ENCODE data around the gene FGFRL1. TPM values are rescaled to one million over a fixed set of nuclear protein-coding genes. Genes with fewer than 3 reads are reported as not detected.

The FGFRL1 gene, protein sequence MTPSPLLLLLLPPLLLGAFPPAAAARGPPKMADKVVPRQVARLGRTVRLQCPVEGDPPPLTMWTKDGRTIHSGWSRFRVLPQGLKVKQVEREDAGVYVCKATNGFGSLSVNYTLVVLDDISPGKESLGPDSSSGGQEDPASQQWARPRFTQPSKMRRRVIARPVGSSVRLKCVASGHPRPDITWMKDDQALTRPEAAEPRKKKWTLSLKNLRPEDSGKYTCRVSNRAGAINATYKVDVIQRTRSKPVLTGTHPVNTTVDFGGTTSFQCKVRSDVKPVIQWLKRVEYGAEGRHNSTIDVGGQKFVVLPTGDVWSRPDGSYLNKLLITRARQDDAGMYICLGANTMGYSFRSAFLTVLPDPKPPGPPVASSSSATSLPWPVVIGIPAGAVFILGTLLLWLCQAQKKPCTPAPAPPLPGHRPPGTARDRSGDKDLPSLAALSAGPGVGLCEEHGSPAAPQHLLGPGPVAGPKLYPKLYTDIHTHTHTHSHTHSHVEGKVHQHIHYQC
- total RNA-seq, result 22.4 TPM
- long read RNA-seq, transcript FGFRL1-205 (7 exons, 2,304 nt), result major isoform, 7 of 30 reads
- long read RNA-seq, partial matches to known transcripts, result 19 of 30 reads
- long read RNA-seq, other reads (novel, unspliced or antisense), result 3 of 30 reads

DNA sequence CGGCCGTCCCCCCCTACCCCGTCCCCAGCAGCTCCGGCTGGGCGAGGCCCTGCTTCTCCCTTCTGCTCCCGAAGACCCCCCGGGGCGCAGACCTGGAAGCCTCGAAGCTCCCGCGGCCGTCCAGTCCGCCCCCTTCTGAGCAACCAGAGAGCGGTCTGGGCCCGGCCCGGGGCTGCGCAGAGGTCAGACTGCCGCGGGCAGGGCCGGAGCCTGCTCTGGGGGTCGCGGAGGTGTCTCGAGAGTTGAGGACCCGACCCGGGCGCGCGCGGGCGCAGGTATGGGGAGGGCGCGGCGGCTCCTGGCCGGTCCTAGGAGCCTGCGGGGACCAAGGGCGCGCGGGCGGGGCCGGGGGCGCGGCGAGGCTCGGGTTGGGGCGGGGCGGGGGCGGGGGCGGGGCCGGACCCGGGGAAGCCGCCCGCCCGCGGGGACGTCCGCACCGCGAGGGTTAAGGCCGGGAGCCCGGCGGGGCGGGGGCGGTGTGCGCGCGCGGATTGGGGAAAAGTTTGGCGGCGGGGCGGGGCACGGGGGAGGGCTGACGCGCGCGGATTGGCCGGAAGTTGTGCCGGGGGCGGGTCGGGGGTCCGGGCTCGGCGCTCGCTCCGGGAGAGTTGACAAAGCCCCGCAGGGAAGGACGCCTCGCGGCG lies at the start of gene FGFRL1:
FGFRL1 (plus strand) TSS at position 605 of the 644 bp plus-strand sequence. CDS start 860 bp downstream, outside the sequence.
- Histone ChIP-seq H3K4me1 (peaks cover 30% of the 10 kb centered on the region), H3K9me3 (replicated peaks) (no peaks in the 10 kb centered on the region), H3K4me3 (peak within 1 kb of the TSS; percentile 68), H3K27ac (replicated peaks) (peak within 1 kb of the TSS; percentile 47), H3K27me3 (ENCODE audit: low read depth) (peaks cover 27% of the 10 kb centered on the region), H3K36me3 (no peaks in the 10 kb centered on the region)
- intact Hi-C loops (cut with micrococcal nuclease), result no loop called here
- TF ChIP-seq, protein P1, sequence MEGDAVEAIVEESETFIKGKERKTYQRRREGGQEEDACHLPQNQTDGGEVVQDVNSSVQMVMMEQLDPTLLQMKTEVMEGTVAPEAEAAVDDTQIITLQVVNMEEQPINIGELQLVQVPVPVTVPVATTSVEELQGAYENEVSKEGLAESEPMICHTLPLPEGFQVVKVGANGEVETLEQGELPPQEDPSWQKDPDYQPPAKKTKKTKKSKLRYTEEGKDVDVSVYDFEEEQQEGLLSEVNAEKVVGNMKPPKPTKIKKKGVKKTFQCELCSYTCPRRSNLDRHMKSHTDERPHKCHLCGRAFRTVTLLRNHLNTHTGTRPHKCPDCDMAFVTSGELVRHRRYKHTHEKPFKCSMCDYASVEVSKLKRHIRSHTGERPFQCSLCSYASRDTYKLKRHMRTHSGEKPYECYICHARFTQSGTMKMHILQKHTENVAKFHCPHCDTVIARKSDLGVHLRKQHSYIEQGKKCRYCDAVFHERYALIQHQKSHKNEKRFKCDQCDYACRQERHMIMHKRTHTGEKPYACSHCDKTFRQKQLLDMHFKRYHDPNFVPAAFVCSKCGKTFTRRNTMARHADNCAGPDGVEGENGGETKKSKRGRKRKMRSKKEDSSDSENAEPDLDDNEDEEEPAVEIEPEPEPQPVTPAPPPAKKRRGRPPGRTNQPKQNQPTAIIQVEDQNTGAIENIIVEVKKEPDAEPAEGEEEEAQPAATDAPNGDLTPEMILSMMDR (IDR thresholded peaks at IDR 0.05; ENCODE audit: borderline replicate concordance), result no peak
- peak; percentile 96 for DNase-seq

DNA sequence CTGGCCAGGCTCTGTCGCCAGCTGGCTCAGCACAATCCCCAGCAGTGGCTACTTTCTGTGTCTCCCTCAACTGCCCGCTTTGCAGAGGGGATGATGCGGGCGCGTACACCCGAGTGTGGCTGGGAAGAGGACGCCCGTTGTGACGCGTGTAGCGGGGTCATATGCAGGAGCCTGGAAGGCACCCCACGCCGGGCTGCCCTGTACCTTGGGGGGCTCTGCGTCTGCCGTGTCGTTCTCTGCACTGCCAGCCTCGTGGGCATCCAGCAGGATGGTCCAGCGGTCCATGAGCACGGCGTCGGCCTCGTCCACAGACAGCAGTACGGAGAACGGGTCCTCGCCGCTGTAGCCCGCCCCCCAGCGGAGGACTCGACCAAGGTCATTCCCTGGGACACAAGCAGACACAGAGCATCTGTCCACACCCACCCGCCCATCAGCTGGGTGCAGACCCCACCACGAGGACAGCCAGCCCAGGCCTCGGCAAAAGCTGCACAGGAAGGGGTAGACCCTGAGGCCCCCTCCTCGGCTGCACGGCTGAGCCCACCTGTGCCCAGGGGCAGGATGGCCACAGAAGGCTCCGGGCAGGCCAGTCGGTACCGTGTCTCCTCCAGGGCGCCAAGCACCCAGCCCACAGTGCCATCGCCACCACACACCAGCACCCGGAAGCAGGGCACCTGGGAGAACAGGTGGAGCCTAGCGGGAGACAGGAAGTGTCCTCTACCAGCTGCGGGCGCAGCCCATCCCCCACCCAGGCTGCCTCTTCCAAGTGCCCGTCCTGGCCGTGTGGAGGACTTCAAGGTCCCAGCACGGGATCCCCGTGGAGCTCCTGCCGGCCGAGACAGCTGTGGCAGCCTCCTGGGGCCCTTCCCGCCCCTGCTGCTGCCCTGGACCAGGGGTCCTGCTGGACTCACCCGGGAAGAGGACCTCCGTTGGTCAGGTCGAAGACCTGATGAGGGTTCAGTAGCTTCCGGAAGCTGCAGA lies 48.9 kb upstream of the FGFRL1 start:
- DNase-seq, result no peak
- Histone ChIP-seq H3K36me3 (peaks cover 55% of the 10 kb centered on the region), H3K4me1 (peaks cover 2% of the 10 kb centered on the region), H3K4me3 (no peak overlapping the region), H3K27me3 (ENCODE audit: low read depth) (peaks cover 2% of the 10 kb centered on the region), H3K27ac (replicated peaks) (no peak overlapping the region), H3K9me3 (replicated peaks) (no peaks in the 10 kb centered on the region)
- TF ChIP-seq, protein P1 (IDR thresholded peaks at IDR 0.05; ENCODE audit: borderline replicate concordance), result no peak
- intact Hi-C loops (cut with micrococcal nuclease), result no loop called here

DNA sequence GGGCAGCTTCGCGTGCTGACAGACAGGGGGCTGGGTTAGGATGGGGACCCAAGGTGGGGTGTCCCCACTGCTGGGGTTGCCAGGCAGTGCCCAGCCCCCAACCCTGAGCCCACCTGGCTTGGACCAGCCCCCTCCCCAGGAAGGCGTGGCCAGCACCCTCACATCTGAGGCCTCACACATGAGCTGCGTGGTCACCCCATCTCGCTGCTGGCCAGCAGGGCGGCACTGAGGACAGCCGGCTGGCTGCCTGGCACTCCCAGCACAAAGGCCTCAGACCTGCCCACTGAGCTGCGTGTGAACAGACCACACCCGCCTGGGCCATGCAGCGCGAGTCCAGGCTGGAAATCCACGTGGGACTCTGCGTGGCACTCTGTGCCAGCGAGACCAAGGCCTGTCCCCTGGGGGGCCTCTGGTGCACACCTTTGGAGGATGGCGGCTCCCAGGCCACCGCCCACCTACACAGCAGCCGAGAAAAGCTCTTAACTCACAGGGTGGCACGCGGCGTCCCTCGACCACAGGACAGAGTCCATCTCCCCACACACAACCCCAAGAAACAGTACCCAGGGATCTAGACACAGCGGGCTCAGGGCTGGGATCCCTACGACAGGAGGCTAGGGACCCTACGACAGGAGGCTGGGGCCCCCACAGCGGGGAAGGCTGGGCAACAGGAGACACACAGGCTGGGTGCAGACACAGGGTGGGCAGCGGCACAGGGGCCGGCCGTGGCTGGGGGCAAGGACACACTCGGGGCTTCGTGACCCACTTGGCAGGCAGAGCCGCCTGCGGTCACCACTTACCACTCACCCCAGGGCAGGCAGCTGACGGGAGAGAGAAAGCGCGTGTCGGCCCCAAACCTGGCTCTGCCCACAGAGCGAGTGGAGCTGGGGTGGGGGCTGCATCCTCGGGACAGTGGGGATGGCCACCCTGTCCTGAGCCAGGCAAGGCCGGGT lies 47.9 kb upstream of the FGFRL1 start:
- TF ChIP-seq, protein P1 (IDR thresholded peaks at IDR 0.05; ENCODE audit: borderline replicate concordance), result no peak
- no peaks in the 10 kb centered on the region for H3K9me3 ChIP-seq (replicated peaks)
- H3K27me3 ChIP-seq (ENCODE audit: low read depth), result peaks cover 11% of the 10 kb centered on the region
- intact Hi-C loops (cut with micrococcal nuclease), result no loop called here
- H3K4me1 ChIP-seq, result peaks cover 12% of the 10 kb centered on the region
- H3K27ac ChIP-seq (replicated peaks), result no peak overlapping the region
- peaks cover 45% of the 10 kb centered on the region for H3K36me3 ChIP-seq
- DNase-seq, result no peak
- H3K4me3 ChIP-seq, result no peak overlapping the region

DNA sequence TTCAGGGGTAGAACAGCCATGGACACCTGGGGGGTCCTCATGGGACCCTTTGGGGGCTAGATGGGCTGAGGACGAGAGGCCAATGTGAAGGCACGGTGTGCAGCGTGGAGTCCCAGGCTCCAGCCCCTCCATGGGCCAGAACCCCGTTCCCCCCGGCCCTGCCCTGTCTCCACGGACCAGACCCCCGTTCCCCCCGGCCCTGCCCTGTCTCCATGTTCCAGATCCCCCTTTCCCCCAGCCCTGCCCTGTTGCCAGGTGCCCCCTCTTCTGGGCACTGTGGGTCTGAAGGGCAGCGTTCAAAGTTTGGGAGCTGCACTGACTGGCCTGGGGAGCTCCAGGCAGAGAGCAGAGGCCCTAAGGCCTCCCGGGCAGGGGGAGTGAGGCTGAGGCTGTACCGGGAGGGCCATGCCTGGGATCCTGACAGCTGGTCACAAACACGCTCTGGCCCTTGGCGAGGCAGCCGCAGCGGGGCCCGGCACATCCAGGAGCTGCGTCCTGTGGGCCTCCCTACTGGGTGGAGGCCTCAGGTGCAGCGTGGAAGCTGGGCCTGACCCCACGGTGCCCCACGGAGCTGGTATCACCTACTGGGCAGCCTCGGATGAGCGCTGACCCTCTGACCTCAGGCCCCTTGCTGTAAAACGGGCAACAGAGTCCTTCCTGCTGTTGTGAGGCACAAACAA lies 46.9 kb upstream of the FGFRL1 start:
- no peak overlapping the region for H3K27ac ChIP-seq (replicated peaks)
- peaks cover 44% of the 10 kb centered on the region for H3K36me3 ChIP-seq
- no peaks in the 10 kb centered on the region for H3K9me3 ChIP-seq (replicated peaks)
- H3K27me3 ChIP-seq (ENCODE audit: low read depth), result peaks cover 14% of the 10 kb centered on the region
- intact Hi-C loops (cut with micrococcal nuclease), result no loop called here
- H3K4me3 ChIP-seq, result no peak overlapping the region
- DNase-seq, result no peak
- H3K4me1 ChIP-seq, result peaks cover 13% of the 10 kb centered on the region
- TF ChIP-seq, protein P1 (IDR thresholded peaks at IDR 0.05; ENCODE audit: borderline replicate concordance), result no peak
